Measurements from ENCODE around the gene RASSF4.
A peak's percentile ranks its signal among the peaks of the same experiment; 100 is the strongest.

RASSF4 gene

GRCh38 chr10:44928462-44928861 is 31.1 kb upstream of the RASSF4 start:
- DNase-seq (ENCODE audit: low read depth in 2 of 2) = no peak

- no peak for DNase-seq (ENCODE audit: low read depth in 2 of 2)
Measured at GRCh38 chr10:44929356-44930255, 30.0 kb upstream of the RASSF4 start.

- no peak for DNase-seq (ENCODE audit: low read depth in 2 of 2)
Measured at GRCh38 chr10:44930904-44931620, 28.5 kb upstream of the RASSF4 start.

- no peak for DNase-seq (ENCODE audit: low read depth in 2 of 2)
Measured at GRCh38 chr10:44931621-44932516, 27.7 kb upstream of the RASSF4 start.

GRCh38 chr10:44932517-44933450 is 26.8 kb upstream of the RASSF4 start:
- DNase-seq (ENCODE audit: low read depth in 2 of 2) = peak; percentile 81 to 83

GRCh38 chr10:44933451-44934321 is 25.9 kb upstream of the RASSF4 start:
- no peak for DNase-seq (ENCODE audit: low read depth in 2 of 2)

GRCh38 chr10:44934416-44935200 is 25.0 kb upstream of the RASSF4 start:
- DNase-seq (ENCODE audit: low read depth in 2 of 2) = no peak

- no peak for DNase-seq (ENCODE audit: low read depth in 2 of 2)
Measured at GRCh38 chr10:44935201-44935965, 24.2 kb upstream of the RASSF4 start.

- no peak for DNase-seq (ENCODE audit: low read depth in 2 of 2)
Measured at GRCh38 chr10:44935966-44936295, 23.7 kb upstream of the RASSF4 start.

- DNase-seq (ENCODE audit: low read depth in 2 of 2) = no peak
Measured at GRCh38 chr10:44936314-44936975, 23.2 kb upstream of the RASSF4 start.

- DNase-seq (ENCODE audit: low read depth in 2 of 2) = no peak
Measured at GRCh38 chr10:44937196-44938005, 22.2 kb upstream of the RASSF4 start.

- DNase-seq (ENCODE audit: low read depth in 2 of 2) = no peak
Measured at GRCh38 chr10:44938956-44939355, 20.6 kb upstream of the RASSF4 start.

GRCh38 chr10:44939691-44940401 is 19.8 kb upstream of the RASSF4 start:
- no peak for DNase-seq (ENCODE audit: low read depth in 2 of 2)

- no peak for DNase-seq (ENCODE audit: low read depth in 2 of 2)
Measured at GRCh38 chr10:44944354-44944753, 15.2 kb upstream of the RASSF4 start.

GRCh38 chr10:44946205-44946604 is 13.4 kb upstream of the RASSF4 start:
- no peak for DNase-seq (ENCODE audit: low read depth in 2 of 2)

GRCh38 chr10:44947371-44948152 is 12.0 kb upstream of the RASSF4 start:
- no peak for DNase-seq (ENCODE audit: low read depth in 2 of 2)
